Loucy (cell line): ENCODE measurements around the gene NTRK1.

Source experiments
- EZH2phosphoT487 ChIP-seq: fragments of 200-600 bp; IDR thresholded peaks from 2 replicates; pipeline ENCODE4 v1.6.1; 2018; ENCODE audit warnings: antibody characterized with exemption, mild to moderate bottlenecking, moderate library complexity, borderline replicate concordance
- TF ChIP-seq, protein P1 (sequence below): fragments of 200-600 bp; sonication (generic); conservative IDR thresholded peaks from 2 replicates; pipeline ENCODE4 v1.5.1; 2014; ENCODE audit warnings: mild to moderate bottlenecking, antibody characterized with exemption, low read length

DNA sequence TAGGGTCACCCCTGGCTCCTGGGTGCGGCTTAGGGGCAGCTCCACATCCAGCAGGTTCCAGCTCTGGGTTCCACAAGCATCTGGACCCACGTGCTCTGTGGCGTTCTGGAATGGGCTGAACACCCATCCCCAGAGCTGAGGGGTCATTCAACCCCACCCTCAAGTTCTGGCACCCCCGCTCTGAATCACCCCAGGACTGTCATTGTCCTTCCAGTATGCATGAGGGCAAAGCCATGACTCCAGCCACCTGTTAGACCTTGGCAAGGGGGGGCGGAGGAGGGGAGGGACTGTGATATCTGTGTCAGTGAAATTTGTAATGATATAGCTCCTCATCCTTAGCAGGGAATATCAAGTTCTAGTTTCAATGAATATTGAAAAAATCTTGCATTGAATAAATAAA, 14.0 kb upstream of the NTRK1 start:
- TF ChIP-seq, protein P1, sequence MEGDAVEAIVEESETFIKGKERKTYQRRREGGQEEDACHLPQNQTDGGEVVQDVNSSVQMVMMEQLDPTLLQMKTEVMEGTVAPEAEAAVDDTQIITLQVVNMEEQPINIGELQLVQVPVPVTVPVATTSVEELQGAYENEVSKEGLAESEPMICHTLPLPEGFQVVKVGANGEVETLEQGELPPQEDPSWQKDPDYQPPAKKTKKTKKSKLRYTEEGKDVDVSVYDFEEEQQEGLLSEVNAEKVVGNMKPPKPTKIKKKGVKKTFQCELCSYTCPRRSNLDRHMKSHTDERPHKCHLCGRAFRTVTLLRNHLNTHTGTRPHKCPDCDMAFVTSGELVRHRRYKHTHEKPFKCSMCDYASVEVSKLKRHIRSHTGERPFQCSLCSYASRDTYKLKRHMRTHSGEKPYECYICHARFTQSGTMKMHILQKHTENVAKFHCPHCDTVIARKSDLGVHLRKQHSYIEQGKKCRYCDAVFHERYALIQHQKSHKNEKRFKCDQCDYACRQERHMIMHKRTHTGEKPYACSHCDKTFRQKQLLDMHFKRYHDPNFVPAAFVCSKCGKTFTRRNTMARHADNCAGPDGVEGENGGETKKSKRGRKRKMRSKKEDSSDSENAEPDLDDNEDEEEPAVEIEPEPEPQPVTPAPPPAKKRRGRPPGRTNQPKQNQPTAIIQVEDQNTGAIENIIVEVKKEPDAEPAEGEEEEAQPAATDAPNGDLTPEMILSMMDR: no peak
- TF ChIP-seq EZH2phosphoT487: no peak
